GM19238 (cell line): ENCODE results near the gene CIDEB.
"Not testable (repeated sequence)": the region's sequence is repeated elsewhere in the genome, so short reads cannot be mapped to it uniquely, and the experiment has no call there.

Experiments
- DNase-seq: peaks from one replicate; pipeline ENCODE4 v3.0.0; 2011; ENCODE audit warnings: low spot score; ENCODE audit not compliant: insufficient read length

Gene CIDEB

GRCh38 chr14:24332268-24332993 is 24.7 kb upstream of the CIDEB start:
- DNase-seq, result peak; percentile 93

GRCh38 chr14:24331731-24332267 is 24.0 kb upstream of the CIDEB start:
- no peak for DNase-seq

GRCh38 chr14:24330973-24331674 is 23.3 kb upstream of the CIDEB start:
- DNase-seq, result no peak

GRCh38 chr14:24329736-24330135 is 22.0 kb upstream of the CIDEB start:
- no peak for DNase-seq

- DNase-seq, result no peak
Measured at GRCh38 chr14:24329073-24329663, 21.4 kb upstream of the CIDEB start.

GRCh38 chr14:24327914-24328313 is 20.1 kb upstream of the CIDEB start:
- not testable (repeated sequence) for DNase-seq

- no peak for DNase-seq
Measured at GRCh38 chr14:24327303-24327702, 19.5 kb upstream of the CIDEB start.

GRCh38 chr14:24325963-24326362 is 18.2 kb upstream of the CIDEB start:
- no peak for DNase-seq

GRCh38 chr14:24325041-24325530 is 17.3 kb upstream of the CIDEB start:
- no peak for DNase-seq

GRCh38 chr14:24324024-24324423 is 16.2 kb upstream of the CIDEB start:
- no peak for DNase-seq

GRCh38 chr14:24323341-24323740 is 15.6 kb upstream of the CIDEB start:
- DNase-seq, result no peak

- DNase-seq, result no peak
Measured at GRCh38 chr14:24322672-24323071, 14.9 kb upstream of the CIDEB start.

- DNase-seq, result no peak
Measured at GRCh38 chr14:24321212-24321975, 13.6 kb upstream of the CIDEB start.

- DNase-seq, result no peak
Measured at GRCh38 chr14:24317141-24317928, 9.6 kb upstream of the CIDEB start.

GRCh38 chr14:24316597-24316950 is 8.8 kb upstream of the CIDEB start:
- no peak for DNase-seq

GRCh38 chr14:24315807-24316596 is 8.2 kb upstream of the CIDEB start:
- DNase-seq, result no peak

- no peak for DNase-seq
Measured at GRCh38 chr14:24315243-24315806, 7.5 kb upstream of the CIDEB start.

- DNase-seq, result no peak
Measured at GRCh38 chr14:24314377-24315193, 6.8 kb upstream of the CIDEB start.

GRCh38 chr14:24313913-24314312 is 6.1 kb upstream of the CIDEB start:
- no peak for DNase-seq
